CD4-positive, alpha-beta memory T cell (primary cell): Measurements from ENCODE around the gene HK2. TPM values are rescaled to one million over a fixed set of nuclear protein-coding genes. Genes with fewer than 3 reads are reported as not detected.

ENCODE experiments used
- CTCF ChIA-PET: fragments of 350-600 bp; sonication (Branson Sonifier 250); formaldehyde crosslinking; loops from one replicate; lab custom pipeline; 2021; ENCODE audit warnings: inconsistent platforms; ENCODE audit not compliant: partially characterized antibody; lab: Charles Lee
- POLR2A ChIA-PET: fragments of 350-600 bp; sonication (Branson Sonifier 250); formaldehyde crosslinking; loops from one replicate; lab custom pipeline; 2021; ENCODE audit not compliant: partially characterized antibody; lab: Charles Lee
- DNase-seq, 5 donors: peaks; one replicate each; pipeline versions ENCODE4 v3.0.0 to v3.0.0-alpha.2; 2020 to 2022; ENCODE audit warnings: mixed read lengths in 1 of 5
- H3K27ac ChIP-seq: one replicate; pipeline ENCODE4 v1.7.0; 2013; ENCODE audit warnings: low read depth, low read length
- H3K27me3 ChIP-seq: 2 replicates; pipeline ENCODE4 v1.7.0; 2013; ENCODE audit warnings: mild to moderate bottlenecking, low read length, moderate library complexity; ENCODE audit not compliant: insufficient read depth
- H3K36me3 ChIP-seq: 2 replicates; pipeline ENCODE4 v1.7.0; 2013; ENCODE audit warnings: mild to moderate bottlenecking, low read length, moderate library complexity; ENCODE audit not compliant: insufficient read depth
- H3K4me1 ChIP-seq: 2 replicates; pipeline ENCODE4 v1.7.0; 2013; ENCODE audit warnings: mild to moderate bottlenecking, low read length, moderate library complexity; ENCODE audit not compliant: insufficient read depth
- H3K4me3 ChIP-seq, 2 donors: one replicate each; pipeline ENCODE4 v1.7.0; 2013; ENCODE audit warnings: low read length in 2 of 2, mild to moderate bottlenecking in 1 of 2
- H3K9me3 ChIP-seq, 2 donors: one replicate each; pipeline ENCODE4 v1.7.0; 2013; ENCODE audit warnings: low read length in 2 of 2, control low read depth in 1 of 2; ENCODE audit not compliant: control insufficient read depth in 1 of 2
- H3K27ac Mint-ChIP-seq, 7 donors: one replicate each; pipeline ENCODE4 v1.8.0; 2020 to 2021; ENCODE audit warnings: mixed read lengths in 7 of 7, mild to moderate bottlenecking in 6 of 7, inconsistent platforms in 3 of 7, moderate library complexity in 3 of 7
- H3K27me3 Mint-ChIP-seq, 2 donors: one replicate each; pipeline ENCODE4 v1.8.0; 2020 to 2021; ENCODE audit warnings: mixed read lengths in 2 of 2
- H3K36me3 Mint-ChIP-seq, 2 donors: one replicate each; pipeline ENCODE4 v1.8.0; 2020 to 2021; ENCODE audit warnings: mixed read lengths in 2 of 2, inconsistent platforms in 1 of 2, mild to moderate bottlenecking in 1 of 2
- H3K4me1 Mint-ChIP-seq, 4 donors: one replicate each; pipeline ENCODE4 v1.8.0; 2020 to 2021; ENCODE audit warnings: mixed read lengths in 4 of 4, mild to moderate bottlenecking in 1 of 4
- H3K4me3 Mint-ChIP-seq, 8 donors: one replicate each; pipeline ENCODE4 v1.8.0; 2020 to 2021; ENCODE audit warnings: mixed read lengths in 8 of 8, mild to moderate bottlenecking in 7 of 8, moderate library complexity in 6 of 8, inconsistent platforms in 3 of 8
- H3K9me3 Mint-ChIP-seq, 8 donors: one replicate each; pipeline ENCODE4 v1.8.0; 2020 to 2021; ENCODE audit warnings: mixed read lengths in 8 of 8, mild to moderate bottlenecking in 5 of 8, inconsistent platforms in 3 of 8, moderate library complexity in 1 of 8
- intact Hi-C: fragments of 100-400 bp; cut with micrococcal nuclease; formaldehyde crosslinking; loops from one replicate; pipeline ENCODE4 v1.15.1; 2023
- polyA plus RNA-seq, 2 donors: library from polyadenylated mRNA; unstranded; fragments of 300-500 nt; fragmentation: Illumina TruSeq; gene quantifications; one replicate each; pipeline ENCODE4 v1.2.3, GENCODE V29; 2021
- total RNA-seq, 2 experiments: library from RNA; stranded (reverse); gene quantifications; one replicate each; pipeline ENCODE4 v1.2.3, GENCODE V29; 2021

The HK2 gene
- total and polyA plus RNA-seq, 4 experiments from 2014 or later = 1.7 to 9.4 (median 6.1) TPM

DNA sequence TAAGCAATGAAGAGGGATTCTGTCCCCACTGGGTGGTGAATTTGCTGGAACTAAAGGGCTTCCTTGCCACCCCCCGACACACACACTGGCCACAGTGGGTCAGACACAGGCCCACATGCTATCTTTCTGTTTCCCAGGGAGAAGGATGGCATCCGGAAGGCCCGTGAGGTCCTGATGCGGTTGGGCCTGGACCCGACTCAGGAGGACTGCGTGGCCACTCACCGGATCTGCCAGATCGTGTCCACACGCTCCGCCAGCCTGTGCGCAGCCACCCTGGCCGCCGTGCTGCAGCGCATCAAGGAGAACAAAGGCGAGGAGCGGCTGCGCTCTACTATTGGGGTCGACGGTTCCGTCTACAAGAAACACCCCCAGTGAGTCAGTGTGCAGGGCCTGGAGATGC is 44.6 kb downstream of the HK2 start:
- H3K4me1 ChIP-seq = peaks cover 3% of the 10 kb centered on the region
- H3K4me3 Mint-ChIP-seq = no peak overlapping the region
- H3K4me3 ChIP-seq = no peak overlapping the region
- H3K27me3 Mint-ChIP-seq = no peaks in the 10 kb centered on the region
- H3K27ac ChIP-seq = no peak overlapping the region
- POLR2A ChIA-PET = no interaction called here
- DNase-seq = no peak
- no peaks in the 10 kb centered on the region for H3K9me3 ChIP-seq
- peaks cover 0 to 7% (median 4%) of the 10 kb centered on the region in 4 donors for H3K4me1 Mint-ChIP-seq
- peaks cover 29 to 57% of the 10 kb centered on the region in 2 donors for H3K36me3 Mint-ChIP-seq
- no peak overlapping the region for H3K27ac Mint-ChIP-seq
- CTCF ChIA-PET = interaction anchor here (5.9 to 9.5 kb wide), 2 partner anchors 42 to 163 kb away, joined by 147 to 287 read pairs; partner anchors contain the start of gene HK2
- H3K27me3 ChIP-seq = no peaks in the 10 kb centered on the region
- intact Hi-C loops = no loop called here
- H3K9me3 Mint-ChIP-seq = no peaks in the 10 kb centered on the region
- H3K36me3 ChIP-seq = peaks cover 5% of the 10 kb centered on the region

- H3K4me1 Mint-ChIP-seq = peaks cover 0 to 7% (median 4%) of the 10 kb centered on the region in 4 donors
- H3K27me3 Mint-ChIP-seq = no peaks in the 10 kb centered on the region
- peaks cover 31 to 60% of the 10 kb centered on the region in 2 donors for H3K36me3 Mint-ChIP-seq
- H3K27me3 ChIP-seq = no peaks in the 10 kb centered on the region
- H3K4me3 Mint-ChIP-seq = no peak overlapping the region
- ChIA-PET CTCF (interaction anchor here (9.5 kb wide), 1 partner anchor 165 kb away, joined by 287 read pairs; no protein-coding TSS in a partner anchor), POLR2A (no interaction called here)
- peak overlapping the region in 1 of 7 donors; percentile 57 for H3K27ac Mint-ChIP-seq
- H3K4me3 ChIP-seq = no peak overlapping the region
- no peaks in the 10 kb centered on the region for H3K9me3 Mint-ChIP-seq
- intact Hi-C loops = no loop called here
- H3K4me1 ChIP-seq = peaks cover 3% of the 10 kb centered on the region
- no peaks in the 10 kb centered on the region for H3K9me3 ChIP-seq
- DNase-seq = no peak
- H3K36me3 ChIP-seq = peaks cover 5% of the 10 kb centered on the region
- H3K27ac ChIP-seq = no peak overlapping the region
Measured at GRCh38 chr2:74880054-74880728, 46.3 kb downstream of the HK2 start.

DNA sequence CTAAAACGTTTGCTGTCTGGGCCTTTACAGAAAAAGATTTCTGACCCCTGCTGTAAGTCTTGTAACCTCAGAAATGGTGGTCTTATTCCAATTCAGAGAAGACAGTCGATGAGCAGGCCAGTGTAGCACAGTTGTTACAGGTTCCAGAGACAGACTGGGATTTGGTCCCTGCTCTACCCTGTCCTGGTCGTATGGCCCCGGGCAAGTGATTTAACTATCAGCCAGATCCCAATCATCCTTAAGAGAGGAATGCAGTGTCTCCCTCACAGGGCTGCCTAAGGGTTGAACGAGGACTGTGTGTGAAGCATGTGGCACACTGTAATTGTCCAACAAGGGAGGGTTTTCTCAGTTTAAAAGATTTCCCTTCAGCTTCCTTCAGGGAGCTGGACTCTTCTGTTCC is 47.2 kb downstream of the HK2 start:
- Histone ChIP-seq H3K4me1 (peaks cover under 1% of the 10 kb centered on the region), H3K27me3 (no peaks in the 10 kb centered on the region), H3K36me3 (peaks cover 5% of the 10 kb centered on the region), H3K9me3 (no peaks in the 10 kb centered on the region), H3K4me3 (no peak overlapping the region), H3K27ac (no peak overlapping the region)
- Mint-ChIP-seq H3K27ac (no peak overlapping the region), H3K9me3 (no peaks in the 10 kb centered on the region), H3K4me1 (peaks cover 0 to 4% (median 2%) of the 10 kb centered on the region in 4 donors), H3K27me3 (no peaks in the 10 kb centered on the region), H3K4me3 (no peak overlapping the region), H3K36me3 (peaks cover 37 to 66% of the 10 kb centered on the region in 2 donors)
- CTCF ChIA-PET = no interaction called here
- intact Hi-C loops = no loop called here
- POLR2A ChIA-PET = no interaction called here
- no peak for DNase-seq

DNA sequence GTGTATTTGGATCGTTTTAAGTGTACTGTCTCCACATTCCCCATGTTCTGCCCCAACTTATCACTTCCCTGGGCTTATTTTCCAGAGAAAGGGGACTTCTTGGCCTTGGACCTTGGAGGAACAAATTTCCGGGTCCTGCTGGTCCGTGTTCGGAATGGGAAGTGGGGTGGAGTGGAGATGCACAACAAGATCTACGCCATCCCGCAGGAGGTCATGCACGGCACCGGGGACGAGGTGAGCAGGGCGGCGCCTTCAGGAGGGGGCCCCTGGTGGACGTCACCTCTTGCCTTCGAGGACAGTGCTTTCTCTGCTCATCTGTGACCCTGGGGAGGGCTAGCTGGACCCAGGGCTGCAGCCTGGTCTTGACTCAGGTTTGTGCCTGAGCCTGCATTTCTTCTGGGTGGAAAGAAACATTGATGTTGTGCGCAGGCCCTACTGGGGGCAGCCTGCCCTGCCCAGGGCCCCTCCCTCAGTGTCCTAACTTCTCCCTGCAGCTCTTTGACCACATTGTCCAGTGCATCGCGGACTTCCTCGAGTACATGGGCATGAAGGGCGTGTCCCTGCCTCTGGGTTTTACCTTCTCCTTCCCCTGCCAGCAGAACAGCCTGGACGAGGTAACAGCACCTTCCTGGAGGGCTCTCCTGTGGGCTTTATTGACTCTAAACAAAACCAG is 47.8 kb downstream of the HK2 start:
- no peaks in the 10 kb centered on the region for H3K4me1 Mint-ChIP-seq
- no peaks in the 10 kb centered on the region for H3K27me3 Mint-ChIP-seq
- H3K27me3 ChIP-seq = no peaks in the 10 kb centered on the region
- intact Hi-C loops = no loop called here
- H3K27ac Mint-ChIP-seq = no peak overlapping the region
- H3K4me3 Mint-ChIP-seq = no peak overlapping the region
- H3K4me1 ChIP-seq = no peaks in the 10 kb centered on the region
- POLR2A ChIA-PET = interaction anchor here (1.2 kb wide), 1 partner anchor 48 kb away, joined by 3 read pairs; the partner anchor contains the start of gene HK2
- no peak overlapping the region for H3K27ac ChIP-seq
- CTCF ChIA-PET = interaction anchor here (1.0 kb wide), 1 partner anchor 45 kb away, joined by 3 read pairs; no protein-coding TSS in a partner anchor
- H3K9me3 Mint-ChIP-seq = no peaks in the 10 kb centered on the region
- no peak for DNase-seq
- peaks cover 5% of the 10 kb centered on the region for H3K36me3 ChIP-seq
- no peaks in the 10 kb centered on the region for H3K9me3 ChIP-seq
- peaks cover 40 to 67% of the 10 kb centered on the region in 2 donors for H3K36me3 Mint-ChIP-seq
- H3K4me3 ChIP-seq = no peak overlapping the region

DNA sequence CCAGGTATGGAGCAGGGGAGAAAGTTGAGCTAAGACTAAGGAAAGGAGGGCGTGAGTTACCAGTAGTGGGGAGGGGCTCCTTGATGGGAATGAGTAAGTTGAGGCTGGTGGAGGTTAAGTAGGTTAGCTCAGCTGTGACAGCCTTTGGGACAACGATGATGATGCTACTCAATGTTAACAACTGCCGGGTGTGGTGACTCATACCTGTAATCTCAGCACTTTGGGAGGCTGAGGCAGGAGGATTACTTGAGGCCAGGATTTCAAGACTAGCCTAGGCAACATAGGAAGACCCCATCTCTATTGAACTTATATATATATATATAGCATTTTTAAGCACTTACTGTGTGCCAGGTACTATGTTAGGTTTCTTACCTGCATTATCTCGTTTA is 48.4 kb downstream of the HK2 start:
- no peak overlapping the region for H3K4me3 ChIP-seq
- Mint-ChIP-seq H3K36me3 (peaks cover 44 to 72% of the 10 kb centered on the region in 2 donors), H3K9me3 (no peaks in the 10 kb centered on the region), H3K4me3 (no peak overlapping the region), H3K4me1 (no peaks in the 10 kb centered on the region), H3K27me3 (no peaks in the 10 kb centered on the region), H3K27ac (peak overlapping the region in 2 of 7 donors; percentile 50 to 71)
- CTCF ChIA-PET = interaction anchor here (1.0 kb wide), 1 partner anchor 46 kb away, joined by 3 read pairs; no protein-coding TSS in a partner anchor
- no peaks in the 10 kb centered on the region for H3K9me3 ChIP-seq
- no peak for DNase-seq
- intact Hi-C loops = no loop called here
- H3K27ac ChIP-seq = no peak overlapping the region
- POLR2A ChIA-PET = interaction anchor here (1.2 kb wide), 1 partner anchor 48 kb away, joined by 3 read pairs; the partner anchor contains the start of gene HK2
- peaks cover 5% of the 10 kb centered on the region for H3K36me3 ChIP-seq
- H3K27me3 ChIP-seq = no peaks in the 10 kb centered on the region
- no peaks in the 10 kb centered on the region for H3K4me1 ChIP-seq

DNA sequence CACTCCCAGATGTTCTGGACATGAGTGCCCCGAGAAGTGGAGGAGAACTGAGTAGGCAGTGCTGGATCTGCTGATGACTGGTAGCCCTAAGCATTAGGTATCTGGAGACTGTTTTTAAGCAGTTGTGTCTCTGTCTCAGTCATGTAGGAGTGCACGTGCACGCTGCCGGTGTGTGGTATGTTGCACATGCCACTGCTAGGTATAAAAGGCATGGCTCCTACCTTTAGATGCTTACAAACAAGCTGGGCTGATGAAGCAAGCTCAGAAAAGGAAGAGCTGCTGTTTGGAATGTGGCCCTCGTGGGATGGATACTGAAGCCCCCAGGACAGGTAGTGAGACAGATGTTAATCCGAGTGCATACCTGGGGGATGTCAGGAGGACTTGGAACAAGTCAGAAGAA is 49.1 kb downstream of the HK2 start:
- DNase-seq = no peak
- no peaks in the 10 kb centered on the region for H3K27me3 Mint-ChIP-seq
- intact Hi-C loops = no loop called here
- POLR2A ChIA-PET = interaction anchor here (0.6 to 1.2 kb wide), 2 partner anchors 42 to 49 kb away, joined by 3 read pairs; partner anchors contain the start of gene HK2
- H3K4me1 Mint-ChIP-seq = no peaks in the 10 kb centered on the region
- H3K4me3 Mint-ChIP-seq = no peak overlapping the region
- H3K36me3 ChIP-seq = peaks cover 6% of the 10 kb centered on the region
- H3K9me3 ChIP-seq = no peaks in the 10 kb centered on the region
- no peak overlapping the region for H3K27ac Mint-ChIP-seq
- H3K4me3 ChIP-seq = no peak overlapping the region
- H3K36me3 Mint-ChIP-seq = peaks cover 49 to 74% of the 10 kb centered on the region in 2 donors
- H3K27me3 ChIP-seq = no peaks in the 10 kb centered on the region
- CTCF ChIA-PET = interaction anchor here (1.0 to 1.2 kb wide), 2 partner anchors 46 to 169 kb away, joined by 3 to 4 read pairs; no protein-coding TSS in a partner anchor
- no peaks in the 10 kb centered on the region for H3K4me1 ChIP-seq
- H3K9me3 Mint-ChIP-seq = no peaks in the 10 kb centered on the region
- no peak overlapping the region for H3K27ac ChIP-seq

- Mint-ChIP-seq H3K27ac (no peak overlapping the region), H3K27me3 (no peaks in the 10 kb centered on the region), H3K4me1 (no peaks in the 10 kb centered on the region), H3K9me3 (no peaks in the 10 kb centered on the region), H3K4me3 (no peak overlapping the region), H3K36me3 (peaks cover 51 to 76% of the 10 kb centered on the region in 2 donors)
- intact Hi-C loops = no loop called here
- no peaks in the 10 kb centered on the region for H3K27me3 ChIP-seq
- H3K9me3 ChIP-seq = no peaks in the 10 kb centered on the region
- no peak for DNase-seq
- no peak overlapping the region for H3K4me3 ChIP-seq
- ChIA-PET POLR2A (no interaction called here), CTCF (interaction anchor here (1.2 to 2.1 kb wide), 4 partner anchors 8 to 170 kb away, joined by 3 to 6 read pairs (median 5); no protein-coding TSS in a partner anchor)
- peaks cover 11% of the 10 kb centered on the region for H3K36me3 ChIP-seq
- no peak overlapping the region for H3K27ac ChIP-seq
- no peaks in the 10 kb centered on the region for H3K4me1 ChIP-seq
Measured at GRCh38 chr2:74884118-74884762, 50.3 kb downstream of the HK2 start.
